Inflammatory macrophage treated with lipopolysaccharide for 4 hours (primary cell): ENCODE results near the gene ANO6.
"Not testable (repeated sequence)": the region's sequence is repeated elsewhere in the genome, so short reads cannot be mapped to it uniquely, and the experiment has no call there.

Source experiments
- DNase-seq: peaks from one replicate; pipeline ENCODE4 v3.0.0-alpha.2; 2020

ANO6 gene

GRCh38 chr12:45215419-45216229, at the start of gene ANO6:
Gene ANO6 (plus strand): TSS chr12:45216095. CDS start chr12:45216322, 227 bp downstream.
- peak; percentile 91 for DNase-seq

- no peak for DNase-seq
Observed at GRCh38 chr12:45168976-45169375, 46.9 kb upstream of the ANO6 start.

GRCh38 chr12:45170456-45171042, 45.3 kb upstream of the ANO6 start:
- DNase-seq, result peak; percentile 77

GRCh38 chr12:45173293-45173692, 42.6 kb upstream of the ANO6 start:
- DNase-seq, result not testable (repeated sequence)

GRCh38 chr12:45174595-45174994, 41.3 kb upstream of the ANO6 start:
- DNase-seq, result no peak

GRCh38 chr12:45178771-45179170, 37.1 kb upstream of the ANO6 start:
- no peak for DNase-seq

GRCh38 chr12:45182511-45182910, 33.4 kb upstream of the ANO6 start:
- DNase-seq, result no peak

GRCh38 chr12:45183246-45183645, 32.6 kb upstream of the ANO6 start:
- no peak for DNase-seq

GRCh38 chr12:45184147-45184963, 31.5 kb upstream of the ANO6 start:
- DNase-seq, result peak; percentile 60

- no peak for DNase-seq
Observed at GRCh38 chr12:45186762-45187161, 29.1 kb upstream of the ANO6 start.

- DNase-seq, result no peak
Observed at GRCh38 chr12:45189766-45190403, 26.0 kb upstream of the ANO6 start.

GRCh38 chr12:45191239-45191638, 24.7 kb upstream of the ANO6 start:
- DNase-seq, result peak; percentile 36

GRCh38 chr12:45192707-45193106, 23.2 kb upstream of the ANO6 start:
- no peak for DNase-seq

- peak; percentile 94 for DNase-seq
Observed at GRCh38 chr12:45200491-45201043, 15.3 kb upstream of the ANO6 start.

GRCh38 chr12:45203767-45204166, 12.1 kb upstream of the ANO6 start:
- DNase-seq, result no peak

- peak; percentile 44 for DNase-seq
Observed at GRCh38 chr12:45204757-45205156, 11.1 kb upstream of the ANO6 start.

- DNase-seq, result peak; percentile 18
Observed at GRCh38 chr12:45205165-45205825, 10.6 kb upstream of the ANO6 start.

- DNase-seq, result peak; percentile 35
Observed at GRCh38 chr12:45208604-45209487, 7.0 kb upstream of the ANO6 start.

GRCh38 chr12:45209784-45210183, 6.1 kb upstream of the ANO6 start:
- no peak for DNase-seq

GRCh38 chr12:45212064-45212463, 3.8 kb upstream of the ANO6 start:
- DNase-seq, result no peak

- no peak for DNase-seq
Observed at GRCh38 chr12:45213107-45213506, 2.8 kb upstream of the ANO6 start.
